Measurements from ENCODE around the gene RANBP3. TPM values are rescaled to one million over a fixed set of nuclear protein-coding genes. Genes with fewer than 3 reads are reported as not detected.
A peak's percentile ranks its signal among the peaks of the same experiment; 100 is the strongest.

RANBP3 gene
- total RNA-seq, 2 experiments from 2014 or later = 74.3 to 87.5 TPM

DNA sequence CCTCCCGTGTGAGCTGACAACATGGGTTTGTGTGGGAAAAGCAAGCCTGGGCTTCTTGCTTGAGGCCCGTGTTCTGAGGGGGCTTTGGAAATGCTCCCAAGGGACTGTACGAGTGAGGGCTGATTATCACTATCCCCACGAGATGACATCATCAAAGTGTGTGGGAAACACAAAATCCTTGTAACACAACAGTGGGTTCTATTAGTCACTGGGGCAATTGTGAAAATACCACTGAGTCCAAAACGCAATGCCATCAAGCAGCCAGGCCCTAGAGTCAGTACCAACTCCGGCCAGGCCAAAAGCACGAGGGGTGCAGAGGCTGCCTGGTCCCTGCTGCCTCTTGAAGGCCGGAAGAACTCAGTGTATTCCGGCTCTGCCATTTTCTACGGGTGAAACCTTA lies 34.3 kb downstream of the RANBP3 start:
- TF ChIP-seq, protein P1, sequence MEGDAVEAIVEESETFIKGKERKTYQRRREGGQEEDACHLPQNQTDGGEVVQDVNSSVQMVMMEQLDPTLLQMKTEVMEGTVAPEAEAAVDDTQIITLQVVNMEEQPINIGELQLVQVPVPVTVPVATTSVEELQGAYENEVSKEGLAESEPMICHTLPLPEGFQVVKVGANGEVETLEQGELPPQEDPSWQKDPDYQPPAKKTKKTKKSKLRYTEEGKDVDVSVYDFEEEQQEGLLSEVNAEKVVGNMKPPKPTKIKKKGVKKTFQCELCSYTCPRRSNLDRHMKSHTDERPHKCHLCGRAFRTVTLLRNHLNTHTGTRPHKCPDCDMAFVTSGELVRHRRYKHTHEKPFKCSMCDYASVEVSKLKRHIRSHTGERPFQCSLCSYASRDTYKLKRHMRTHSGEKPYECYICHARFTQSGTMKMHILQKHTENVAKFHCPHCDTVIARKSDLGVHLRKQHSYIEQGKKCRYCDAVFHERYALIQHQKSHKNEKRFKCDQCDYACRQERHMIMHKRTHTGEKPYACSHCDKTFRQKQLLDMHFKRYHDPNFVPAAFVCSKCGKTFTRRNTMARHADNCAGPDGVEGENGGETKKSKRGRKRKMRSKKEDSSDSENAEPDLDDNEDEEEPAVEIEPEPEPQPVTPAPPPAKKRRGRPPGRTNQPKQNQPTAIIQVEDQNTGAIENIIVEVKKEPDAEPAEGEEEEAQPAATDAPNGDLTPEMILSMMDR (IDR thresholded peaks at IDR 0.05) = no peak
- CTCF ChIA-PET = interaction anchor here (0.9 to 2.3 kb wide), 3 partner anchors 25 to 139 kb away, joined by 3 to 9 read pairs (median 9); no protein-coding TSS in a partner anchor
- ATAC-seq (peak; percentile 30), DNase-seq (no peak)
- Mint-ChIP-seq H3K27ac (no peak overlapping the region), H3K4me3 (no peak overlapping the region), H3K36me3 (ENCODE audit: low read depth) (peaks cover 16% of the 10 kb centered on the region), H3K4me1 (ENCODE audit: low read depth) (peaks cover 50% of the 10 kb centered on the region), H3K27me3 (no peaks in the 10 kb centered on the region), H3K9me3 (no peaks in the 10 kb centered on the region)
- intact Hi-C loops (cut with micrococcal nuclease) = no loop called here
- POLR2A ChIA-PET = no interaction called here

- H3K27ac Mint-ChIP-seq = peak overlapping the region; percentile 15
Observed at GRCh38 chr19:5943045-5943444, 34.9 kb downstream of the RANBP3 start.

DNA sequence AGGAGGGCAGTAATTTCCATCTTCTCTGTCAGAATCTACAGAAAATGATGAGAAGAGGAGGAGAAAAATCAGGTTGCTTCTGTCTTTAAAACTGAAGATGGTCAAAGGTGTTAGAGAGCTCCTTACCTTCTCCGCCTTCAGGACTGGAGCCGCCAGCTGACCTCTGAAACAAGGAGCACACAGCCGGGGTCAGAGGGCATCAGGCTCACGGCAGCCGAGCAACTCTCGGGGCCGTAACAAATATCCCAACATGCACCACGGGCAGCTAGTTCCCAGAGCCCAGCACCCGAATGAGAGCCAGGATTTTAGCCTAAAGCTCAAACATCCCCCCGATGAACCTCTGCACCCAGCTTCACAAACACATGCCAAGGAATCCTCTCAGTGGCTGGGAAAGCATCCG lies 36.3 kb downstream of the RANBP3 start:
- TF ChIP-seq, protein P1 (IDR thresholded peaks at IDR 0.05) = no peak
- no peak overlapping the region for H3K4me3 Mint-ChIP-seq
- H3K9me3 Mint-ChIP-seq = no peaks in the 10 kb centered on the region
- intact Hi-C loops (cut with micrococcal nuclease) = no loop called here
- H3K4me1 Mint-ChIP-seq (ENCODE audit: low read depth) = peaks cover 34% of the 10 kb centered on the region
- no peaks in the 10 kb centered on the region for H3K27me3 Mint-ChIP-seq
- ATAC-seq (no peak), DNase-seq (no peak)
- POLR2A ChIA-PET = interaction anchor here (1.4 kb wide), 1 partner anchor 10 kb away, joined by 3 read pairs; no protein-coding TSS in a partner anchor
- H3K36me3 Mint-ChIP-seq (ENCODE audit: low read depth) = peaks cover 7% of the 10 kb centered on the region
- no peak overlapping the region for H3K27ac Mint-ChIP-seq
- CTCF ChIA-PET = interaction anchor here (1.0 to 2.3 kb wide), 3 partner anchors 43 to 81 kb away, joined by 3 to 9 read pairs (median 4); no protein-coding TSS in a partner anchor

More at GRCh38 chr19:5943045-5943444, 34.9 kb downstream of the RANBP3 start:
- Mint-ChIP-seq H3K4me3 (no peak overlapping the region), H3K36me3 (ENCODE audit: low read depth) (peaks cover 13% of the 10 kb centered on the region), H3K4me1 (ENCODE audit: low read depth) (peaks cover 45% of the 10 kb centered on the region), H3K9me3 (no peaks in the 10 kb centered on the region), H3K27me3 (no peaks in the 10 kb centered on the region)
- ATAC-seq (no peak), DNase-seq (no peak)
- TF ChIP-seq, protein P1 (IDR thresholded peaks at IDR 0.05) = no peak
- ChIA-PET CTCF (interaction anchor here (0.9 to 2.3 kb wide), 3 partner anchors 25 to 139 kb away, joined by 3 to 9 read pairs (median 9); no protein-coding TSS in a partner anchor), POLR2A (interaction anchor here (1.4 kb wide), 1 partner anchor 9 kb away, joined by 3 read pairs; no protein-coding TSS in a partner anchor)
- intact Hi-C loops (cut with micrococcal nuclease) = no loop called here

DNA sequence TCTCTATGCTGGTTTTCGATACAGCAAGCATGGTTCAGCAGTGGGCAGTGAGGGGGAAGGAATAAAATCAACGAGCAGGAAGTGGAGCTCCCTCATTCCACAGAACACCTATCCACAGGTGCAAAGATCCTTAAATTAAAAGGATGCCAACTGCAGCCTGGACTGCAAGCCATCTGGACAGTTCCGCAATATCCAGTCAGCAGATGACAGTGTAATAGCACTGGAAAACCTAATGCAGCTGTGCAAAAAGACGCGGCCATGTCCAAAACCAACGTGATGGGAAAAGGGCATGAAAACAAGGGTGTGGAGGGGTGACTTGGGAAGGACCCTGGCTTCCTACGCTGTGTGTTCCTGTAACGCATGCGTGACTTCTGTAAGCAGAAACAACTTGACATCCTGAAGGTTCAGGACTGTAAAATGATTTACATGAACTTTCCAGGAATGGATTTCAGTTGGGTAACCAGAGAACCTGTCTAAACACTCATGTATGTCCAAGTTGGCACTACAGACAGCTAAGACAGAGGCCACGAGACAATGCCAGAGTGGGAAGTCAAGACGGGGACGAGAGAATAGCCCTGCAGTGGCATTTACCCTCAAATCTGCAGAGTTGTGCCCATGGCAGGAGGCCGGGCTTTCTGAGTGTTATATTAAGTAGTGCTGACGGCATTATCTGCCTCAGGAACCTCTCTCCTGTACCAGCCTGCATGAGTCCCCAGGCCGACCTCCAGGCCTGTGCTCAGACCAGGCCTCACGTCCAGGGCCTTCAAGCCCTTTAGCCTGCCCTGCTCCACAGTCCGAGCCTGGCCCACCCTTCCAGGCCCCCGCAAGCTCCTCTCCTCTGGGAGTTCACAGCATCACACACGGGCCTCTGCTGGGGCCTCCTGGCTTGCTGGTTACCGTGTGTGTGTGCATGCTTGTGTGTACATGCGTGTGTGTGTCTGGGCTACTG lies 37.4 kb downstream of the RANBP3 start:
- Mint-ChIP-seq H3K36me3 (ENCODE audit: low read depth) (peaks cover 9% of the 10 kb centered on the region), H3K4me1 (ENCODE audit: low read depth) (peaks cover 25% of the 10 kb centered on the region), H3K27me3 (no peaks in the 10 kb centered on the region), H3K4me3 (no peak overlapping the region), H3K27ac (no peak overlapping the region), H3K9me3 (no peaks in the 10 kb centered on the region)
- POLR2A ChIA-PET = no interaction called here
- DNase-seq (no peak), ATAC-seq (no peak)
- intact Hi-C loops (cut with micrococcal nuclease) = no loop called here
- CTCF ChIA-PET = no interaction called here
- TF ChIP-seq, protein P1 (IDR thresholded peaks at IDR 0.05) = no peak

- POLR2A ChIA-PET = interaction anchor here (1.0 to 2.1 kb wide), 2 partner anchors 10 to 34 kb away, joined by 3 to 9 read pairs; partner anchors contain the start of gene NDUFA11
Observed at GRCh38 chr19:5937550-5937949, 40.4 kb downstream of the RANBP3 start.

More at GRCh38 chr19:5937550-5937949, 40.4 kb downstream of the RANBP3 start:
- intact Hi-C loops (cut with micrococcal nuclease) = no loop called here
- Mint-ChIP-seq H3K9me3 (no peaks in the 10 kb centered on the region), H3K4me3 (no peak overlapping the region), H3K27ac (no peak overlapping the region), H3K4me1 (ENCODE audit: low read depth) (no peaks in the 10 kb centered on the region), H3K27me3 (no peaks in the 10 kb centered on the region), H3K36me3 (ENCODE audit: low read depth) (peaks cover 14% of the 10 kb centered on the region)
- TF ChIP-seq, protein P1 (IDR thresholded peaks at IDR 0.05) = no peak
- ATAC-seq (no peak), DNase-seq (no peak)
- CTCF ChIA-PET = interaction anchor here (1.0 to 2.1 kb wide), 4 partner anchors 16 to 85 kb away, joined by 3 to 12 read pairs (median 4); no protein-coding TSS in a partner anchor
